Left cardiac atrium (tissue), 4 donors: ENCODE results near the gene RNPEPL1. TPM values are rescaled to one million over a fixed set of nuclear protein-coding genes. Genes with fewer than 3 reads are reported as not detected.

Experiments
- ATAC-seq, 2 donors: fragments of 200-7000 bp; cut with Tn5 transposase; one replicate each; pipeline ENCODE4 v1.9.1; 2020; ENCODE audit warnings: mild to moderate bottlenecking in 2 of 2, moderate library complexity in 2 of 2
- DNase-seq: peaks from one replicate; pipeline ENCODE4 v3.0.0-alpha.2; 2020
- intact Hi-C, 2 donors: fragments of 100-400 bp; cut with DNase I; formaldehyde crosslinking; loops; one replicate each; pipeline versions ENCODE4 v1.14.1 to v1.15.1; 2022 to 2023
- total RNA-seq, 2 donors: library from RNA; stranded (reverse); fragmentation: NEBNext Ultra II Directional; extraction: Animal tissue kit (Norgen Biotek cat#: 25700); gene quantifications; one replicate each; pipeline ENCODE4 v1.2.1, GENCODE V29; 2021
- donor health status: DM: no; HTN: yes; CAD: no.
- donor health status: DM: no; HTN: yes; CAD: no; lungs with severe emphysema.
- donor health status: DM: yes; HTN: yes; CAD: no.
- donor health status: Dilated cardiomyopathy.

The RNPEPL1 gene
- total RNA-seq, 2 donors from 2014 or later, result 47.3 to 67.6 TPM

- intact Hi-C loops, result no loop called here
- ATAC-seq, result no peak
- DNase-seq, result no peak
Measured at GRCh38 chr2:240629619-240629967, 61.3 kb downstream of the RNPEPL1 start.

GRCh38 chr2:240629968-240630770 is 61.9 kb downstream of the RNPEPL1 start:
- intact Hi-C loops, result no loop called here
- ATAC-seq (no peak), DNase-seq (peak; percentile 17)

Other genes starting within 250 kb of the RNPEPL1 start
- gene GPC1, start 132.8 kb upstream of the RNPEPL1 start, total RNA-seq, result 10 to 100 TPM; 74.6 to 78.4 TPM
- gene ANKMY1, start 10.5 kb upstream of the RNPEPL1 start, total RNA-seq, result 1 to 10 TPM; 4.9 to 8.1 TPM
- 1 to 10 TPM; 8.1 to 8.2 TPM for gene DUSP28, start 8.1 kb upstream of the RNPEPL1 start, total RNA-seq
- gene CAPN10, start 18.2 kb downstream of the RNPEPL1 start, total RNA-seq, result 10 to 100 TPM; 17.9 to 26.6 TPM
- gene GPR35, start 57.0 kb downstream of the RNPEPL1 start, total RNA-seq, result 1 to 10 TPM; 1.1 to 1.3 TPM
- gene AQP12B, start 114.4 kb downstream of the RNPEPL1 start, total RNA-seq, result not detected
- gene AQP12A, start 123.4 kb downstream of the RNPEPL1 start, total RNA-seq, result not detected